NCI-H526 (cell line): Measurements from ENCODE around the gene OXER1.

Experiments used
- DNase-seq, 2 experiments: peaks; one replicate each; lab custom pipeline; 2025; lab: John Stamatoyannopoulos, UW

OXER1 gene

GRCh38 chr2:42793334-42794270, 29.7 kb upstream of the OXER1 start:
- no peak for DNase-seq

- peak in 1 of 2 experiments; percentile 61 for DNase-seq
Observed at GRCh38 chr2:42792583-42793333, 28.8 kb upstream of the OXER1 start, which contains the start of gene HAAO. Gene HAAO (minus strand): TSS chr2:42792583. CDS start chr2:42792536, 47 bp downstream.

DNA sequence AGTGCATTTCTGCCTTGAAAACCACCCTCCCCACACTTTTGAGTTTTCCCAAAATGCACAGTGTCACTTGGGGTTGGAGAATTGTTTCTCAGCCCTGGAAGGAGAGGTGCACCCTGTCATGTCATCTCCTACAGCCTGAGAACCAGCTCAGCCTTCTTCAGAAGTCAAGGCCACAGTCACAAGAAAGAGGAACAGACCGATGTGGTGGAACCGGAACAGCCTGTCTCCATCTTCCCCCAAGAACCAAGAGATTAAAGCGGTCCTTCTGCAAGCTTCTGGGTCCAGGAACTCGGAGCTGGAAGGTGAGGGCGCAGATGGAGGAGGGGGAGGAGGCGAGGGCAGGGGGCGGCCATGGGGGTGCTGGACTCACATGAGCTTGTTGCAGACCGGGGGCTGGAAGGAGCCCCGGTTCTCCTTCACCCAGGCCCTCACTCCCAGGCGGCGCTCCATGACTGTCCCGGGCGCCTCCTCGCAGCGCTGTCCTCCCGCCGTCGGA, 28.2 kb upstream of the OXER1 start:
- DNase-seq: no peak

DNA sequence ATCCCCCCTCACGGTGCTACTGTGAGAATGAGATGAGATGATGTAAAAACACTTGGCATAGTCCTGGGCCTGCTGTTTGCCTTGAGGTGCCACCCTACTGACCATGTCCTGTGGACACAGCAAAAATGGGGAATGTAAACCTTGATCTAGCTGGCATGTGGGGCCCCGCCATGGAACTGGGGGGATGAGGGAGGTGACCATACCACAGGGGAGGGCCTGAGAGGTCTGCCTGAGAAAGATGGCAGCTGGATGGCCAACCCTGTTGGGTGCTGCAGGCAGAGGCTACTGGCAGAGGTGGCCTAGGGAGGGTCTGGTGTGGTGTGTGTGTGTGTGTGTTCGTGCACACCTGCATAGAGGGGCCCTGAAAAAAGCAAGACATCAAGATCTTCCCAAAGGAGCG, 27.7 kb upstream of the OXER1 start:
- no peak for DNase-seq

GRCh38 chr2:42789751-42790150, 25.8 kb upstream of the OXER1 start:
- DNase-seq: no peak

DNA sequence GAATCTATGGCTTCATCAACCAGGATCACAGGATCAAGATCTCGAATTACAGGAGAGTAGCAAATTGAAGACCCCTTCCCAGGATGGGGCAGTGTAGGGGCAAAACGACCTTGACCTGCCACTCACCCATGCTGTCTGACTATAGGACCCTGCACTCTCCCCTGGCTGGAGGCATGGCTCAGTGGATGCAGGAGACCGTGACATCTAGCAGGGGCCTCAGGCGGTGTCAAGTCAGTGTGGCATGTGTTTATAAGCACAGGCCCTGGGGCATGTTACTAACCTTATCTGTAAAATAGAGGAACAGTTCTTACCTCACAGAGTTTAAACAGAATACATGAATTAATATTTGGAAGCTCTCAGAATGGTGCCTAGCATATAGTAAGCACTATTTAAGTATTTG, 24.9 kb upstream of the OXER1 start:
- DNase-seq: no peak

DNA sequence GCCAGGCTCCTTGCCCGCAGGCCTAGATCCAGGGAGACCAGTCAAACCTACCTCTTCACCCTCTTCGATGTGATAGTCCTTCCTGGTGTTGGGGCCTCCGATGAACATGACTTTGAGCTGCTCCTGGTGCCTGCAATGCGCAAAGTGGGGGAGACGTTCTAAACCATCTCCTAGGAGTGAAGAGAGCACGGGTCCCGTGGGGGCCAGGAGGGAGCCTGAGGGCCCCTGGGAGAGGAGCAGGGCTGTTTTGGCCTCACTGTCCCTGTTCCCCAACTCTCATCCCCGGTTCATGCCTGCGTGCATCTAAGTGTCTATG, 24.5 kb upstream of the OXER1 start:
- no peak for DNase-seq

DNA sequence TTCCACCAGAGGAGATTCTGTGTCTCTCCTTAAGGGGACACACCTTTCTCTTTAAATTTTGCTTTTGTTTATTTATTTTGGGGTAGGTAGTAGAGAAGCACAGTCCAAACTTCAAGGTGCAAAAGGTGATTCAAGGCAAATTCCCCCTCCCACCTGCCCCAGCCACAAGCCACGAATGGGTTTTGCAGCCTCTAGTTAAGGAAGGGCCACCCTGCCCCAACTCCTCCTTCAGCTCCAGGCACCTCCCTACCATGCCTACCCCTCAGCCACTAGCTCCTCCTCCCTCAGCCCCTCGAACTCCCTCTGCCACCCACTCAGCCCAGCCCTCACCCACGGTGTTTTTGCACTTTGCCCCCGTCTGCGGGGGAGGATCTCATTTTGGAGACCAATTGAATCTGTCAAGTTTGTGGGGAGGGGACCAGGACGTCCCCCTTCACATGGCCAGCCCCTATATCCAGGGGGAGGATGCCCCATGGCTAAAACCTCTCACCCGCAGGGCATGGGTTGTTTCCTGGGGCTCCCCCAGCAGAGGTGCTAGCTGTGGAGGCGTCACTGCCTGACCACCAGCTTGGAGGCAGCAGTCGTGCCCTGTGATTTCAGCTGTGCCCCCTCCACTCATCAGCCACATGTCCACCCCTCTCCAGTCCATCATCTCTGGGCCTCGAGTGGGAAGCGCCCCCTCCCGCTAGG, 24.0 kb upstream of the OXER1 start:
- no peak for DNase-seq

- no peak for DNase-seq
Observed at GRCh38 chr2:42787424-42787787, 23.5 kb upstream of the OXER1 start.

- no peak for DNase-seq
Observed at GRCh38 chr2:42786561-42787345, 22.8 kb upstream of the OXER1 start.

DNA sequence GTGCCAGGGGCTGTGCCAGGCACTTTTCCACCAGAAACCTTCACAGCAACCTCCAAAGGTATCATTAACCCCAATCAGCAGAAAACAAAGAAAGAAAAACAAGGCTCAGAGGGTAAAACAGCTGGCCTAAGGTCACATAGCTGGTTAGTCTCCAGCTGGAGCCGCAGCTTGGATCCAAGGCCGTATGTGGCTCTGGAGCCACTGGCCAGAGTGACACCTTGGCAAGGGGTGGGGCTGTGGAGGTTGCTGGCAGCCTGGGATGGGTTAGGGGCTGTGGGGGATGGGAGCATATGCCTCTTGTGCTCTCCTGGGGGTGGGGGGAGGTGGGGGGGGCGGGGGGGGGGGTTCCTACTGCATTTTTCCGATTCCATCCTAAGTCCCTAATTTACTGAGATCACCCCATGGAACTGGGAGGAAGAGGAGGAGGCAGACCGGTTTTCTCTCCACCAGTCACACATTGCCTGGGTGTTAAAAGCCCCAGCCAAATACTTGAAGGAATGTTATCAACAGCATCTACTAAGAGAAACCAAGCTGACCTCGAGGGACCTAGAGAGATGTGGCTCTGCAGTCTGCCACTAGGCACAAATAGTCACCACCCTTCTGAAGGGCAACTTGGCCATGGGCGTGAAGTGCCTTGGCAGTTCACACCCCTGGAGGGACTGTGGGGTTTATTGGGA, 20.4 kb upstream of the OXER1 start:
- DNase-seq: no peak

GRCh38 chr2:42783511-42783910, 19.6 kb upstream of the OXER1 start:
- no peak for DNase-seq

- no peak for DNase-seq
Observed at GRCh38 chr2:42781181-42781580, 17.2 kb upstream of the OXER1 start.

DNA sequence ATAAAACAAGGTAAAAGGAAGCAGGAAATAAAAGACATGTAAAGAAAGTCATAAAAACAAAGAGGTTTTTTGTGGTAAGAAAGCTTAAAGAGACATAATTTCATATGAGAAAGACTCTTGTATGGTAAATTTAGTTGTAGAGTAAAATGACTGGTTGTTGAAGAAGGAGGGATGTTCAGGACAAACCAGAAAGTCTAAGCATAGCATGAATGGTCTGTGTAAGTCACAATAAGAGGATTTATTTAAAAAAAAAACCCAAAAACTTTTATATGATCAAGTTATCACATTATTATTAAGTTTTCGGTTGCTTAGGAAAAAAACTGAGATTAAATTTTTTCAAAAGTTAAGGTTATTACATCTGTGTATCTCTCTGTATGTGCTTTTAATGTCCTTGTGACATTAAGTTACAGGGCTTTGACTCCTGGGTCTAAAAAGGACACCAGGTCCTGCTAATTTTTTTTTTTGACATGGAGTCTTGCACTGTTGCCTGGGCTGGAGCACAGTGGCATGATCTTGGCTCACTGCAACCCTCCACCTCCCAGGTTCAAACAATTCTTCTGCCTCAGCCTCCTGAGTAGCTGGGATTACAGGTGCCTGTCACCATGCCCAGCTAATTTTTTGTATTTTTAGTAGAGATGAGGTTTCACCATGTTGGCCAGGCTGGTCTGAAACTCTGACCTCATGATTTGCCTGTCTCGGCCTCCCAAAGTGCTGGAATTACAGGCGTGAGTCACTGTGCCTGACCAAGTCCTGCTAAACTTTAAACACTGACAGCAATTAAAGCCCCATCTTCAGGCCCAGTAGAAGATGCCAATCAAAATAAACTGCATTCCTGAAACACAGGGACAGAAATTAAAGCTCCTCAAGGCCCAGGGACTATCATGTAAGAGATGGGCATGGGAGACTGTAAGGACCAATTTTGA, 14.2 kb upstream of the OXER1 start:
- no peak for DNase-seq

DNA sequence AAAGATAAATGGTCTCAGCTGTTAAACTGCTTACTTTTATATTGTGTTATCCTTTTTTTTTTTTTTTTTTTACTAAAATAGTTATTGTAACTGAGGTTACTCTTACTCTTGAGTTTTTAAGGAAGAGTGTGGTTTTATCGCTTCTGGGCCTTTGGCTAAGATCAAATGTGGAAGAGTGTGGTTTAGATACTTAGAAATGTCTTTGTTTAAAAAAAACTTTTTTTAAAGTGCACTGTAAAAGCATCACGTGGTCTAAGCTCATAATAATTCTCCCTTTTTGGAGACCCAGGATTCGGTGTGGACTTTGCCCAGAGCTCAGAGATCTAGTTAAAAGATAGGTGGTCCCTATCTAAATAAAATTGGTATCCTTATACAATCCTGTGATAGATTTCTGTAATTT, 11.9 kb upstream of the OXER1 start:
- no peak for DNase-seq

DNA sequence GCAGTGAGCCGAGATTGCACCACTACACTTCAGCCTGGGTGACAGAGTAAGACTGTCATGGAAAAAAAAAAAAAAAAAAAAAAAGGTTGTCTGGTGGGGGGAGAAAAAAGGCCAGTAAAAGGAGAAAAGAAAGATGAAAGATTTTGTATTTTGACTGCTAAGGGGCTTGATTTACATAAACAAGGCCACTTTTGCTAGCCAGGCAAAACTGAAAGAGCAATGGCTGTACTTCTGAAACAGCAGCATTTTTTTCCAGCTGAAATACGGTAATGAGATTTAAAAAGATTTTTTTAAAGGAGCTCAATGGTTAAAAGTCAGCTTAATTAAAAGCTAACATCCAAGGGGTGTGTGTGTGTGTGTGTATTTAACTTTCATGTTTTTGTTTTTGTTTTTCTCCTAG, 11.3 kb upstream of the OXER1 start:
- no peak for DNase-seq

GRCh38 chr2:42771546-42772153, 7.7 kb upstream of the OXER1 start:
- no peak for DNase-seq

- DNase-seq: peak; percentile 13 to 44
Observed at GRCh38 chr2:42770288-42771131, 6.6 kb upstream of the OXER1 start.
